Endothelial cell of umbilical vein (primary cell): ENCODE measurements around the gene NUMA1. TPM values are rescaled to one million over a fixed set of nuclear protein-coding genes. Genes with fewer than 3 reads are reported as not detected.

Source experiments
- BruUV-seq: library from RNA; stranded (reverse); fragments of 400-500 nt; replicated peaks from 2 replicates; lab custom pipeline; 2021; lab: Mats Ljungman, UMichigan
- CTCF ChIA-PET: fragments of 300-600, 350-600 bp; sonication (Branson Sonifier 250); formaldehyde crosslinking; loops from one replicate; lab custom pipeline; 2021; ENCODE audit warnings: antibody characterized with exemption, inconsistent platforms; lab: Charles Lee
- POLR2A ChIA-PET: fragments of 300-600, 350-600 bp; sonication (Branson Sonifier 250); formaldehyde crosslinking; loops from one replicate; lab custom pipeline; 2021; ENCODE audit warnings: antibody characterized with exemption, inconsistent platforms; lab: Charles Lee
- DNase-seq: peaks from one replicate; pipeline ENCODE4 v3.0.0-alpha.2; 2011; ENCODE audit warnings: low read depth, low spot score
- FAIRE-seq: peaks from 2 replicates; lab custom pipeline; 2011; peaks lifted over from hg19 to GRCh38; lab: Jason Lieb, UNC
- H2AFZ ChIP-seq: 2 replicates; pipeline ENCODE4 v1.6.0; 2012; ENCODE audit warnings: low read depth, low read length, control low read depth, inconsistent platforms
- H3K27ac ChIP-seq: 2 replicates; pipeline ENCODE4 v1.5.1; 2011; ENCODE audit warnings: low read depth, mild to moderate bottlenecking, control low read depth, low read length, moderate library complexity; ENCODE audit not compliant: insufficient read depth
- H3K27me3 ChIP-seq, 2 experiments: 2 replicates each; pipeline versions ENCODE4 v1.6.0 to v1.6.1; 2011; ENCODE audit warnings: low read length in 2 of 2, mixed read lengths in 1 of 2; ENCODE audit not compliant: control insufficient read depth in 2 of 2, insufficient read depth in 2 of 2
- H3K36me3 ChIP-seq, 2 experiments: 2 replicates in 1 of 2; 3 replicates in 1 of 2; pipeline ENCODE4 v1.5.1; 2011; ENCODE audit warnings: low read length in 2 of 2, mild to moderate bottlenecking in 1 of 2, moderate library complexity in 1 of 2; ENCODE audit not compliant: control insufficient read depth in 2 of 2, insufficient read depth in 2 of 2; ENCODE audit errors: extremely low read depth in 1 of 2
- H3K4me1 ChIP-seq: 3 replicates; pipeline ENCODE4 v1.5.1; 2011; ENCODE audit warnings: mild to moderate bottlenecking, low read length; ENCODE audit not compliant: control insufficient read depth, insufficient read depth; ENCODE audit errors: extremely low read depth
- H3K4me2 ChIP-seq: 2 replicates; pipeline ENCODE4 v1.6.1; 2011; ENCODE audit warnings: low read length, control low read depth, mixed read lengths; ENCODE audit not compliant: insufficient read depth
- H3K4me3 ChIP-seq, 3 experiments: fragments of 200-600 bp in 1 of 3; sonication (generic), shearing (Covaris generic) in 1 of 3; replicated peaks in 1 of 3; 2 replicates each; pipeline ENCODE4 v1.5.1; 2011 to 2016; ENCODE audit warnings: control low read depth in 3 of 3, low read length in 3 of 3, mild to moderate bottlenecking in 2 of 3, inconsistent platforms in 1 of 3, low read depth in 1 of 3, moderate library complexity in 1 of 3; ENCODE audit not compliant: insufficient read depth in 1 of 3
- H3K79me2 ChIP-seq: 2 replicates; pipeline ENCODE4 v1.6.0; 2012; ENCODE audit warnings: low read length, inconsistent platforms; ENCODE audit not compliant: control insufficient read depth, insufficient read depth
- H3K9ac ChIP-seq: replicated peaks from 2 replicates; pipeline ENCODE3; 2011; ENCODE audit warnings: low read length, control low read depth; ENCODE audit not compliant: insufficient read depth; ENCODE audit errors: extremely low read depth
- H3K9me1 ChIP-seq: replicated peaks from 3 replicates; pipeline ENCODE4 v1.6.0; 2011; ENCODE audit warnings: mild to moderate bottlenecking, low read length; ENCODE audit not compliant: control insufficient read depth, insufficient read depth; ENCODE audit errors: extremely low read depth
- H3K9me3 ChIP-seq: replicated peaks from 2 replicates; pipeline ENCODE4 v1.5.1; 2012; ENCODE audit warnings: low read length, inconsistent platforms; ENCODE audit not compliant: control insufficient read depth, insufficient read depth
- H4K20me1 ChIP-seq: replicated peaks from 2 replicates; pipeline ENCODE3; 2011; ENCODE audit warnings: mild to moderate bottlenecking, low read length; ENCODE audit not compliant: control insufficient read depth, insufficient read depth; ENCODE audit errors: extremely low read depth
- CTCF ChIP-seq, 2 donors: IDR thresholded peaks; 1 replicate in 1 of 2; 2 replicates in 1 of 2; pipeline ENCODE4 v1.5.1; 2011; ENCODE audit warnings: low read length in 2 of 2, mild to moderate bottlenecking in 2 of 2, moderate library complexity in 2 of 2, control low read depth in 1 of 2, inconsistent platforms in 1 of 2, low read depth in 1 of 2; ENCODE audit not compliant: insufficient read depth in 1 of 2; ENCODE audit errors: extremely low read depth in 1 of 2
- EZH2 ChIP-seq: IDR thresholded peaks from 2 replicates; pipeline ENCODE4 v1.6.1; 2012; ENCODE audit warnings: borderline replicate concordance, low read depth, mild to moderate bottlenecking, moderate library complexity, low read length, inconsistent platforms; ENCODE audit not compliant: severe bottlenecking
- FOS ChIP-seq: IDR thresholded peaks from 2 replicates; pipeline ENCODE4 v1.6.1; 2011; ENCODE audit warnings: mild to moderate bottlenecking, low read length, moderate library complexity, borderline replicate concordance; ENCODE audit not compliant: insufficient read depth
- GATA2 ChIP-seq: IDR thresholded peaks from 2 replicates; pipeline ENCODE4 v1.7.0; 2011; ENCODE audit warnings: low read depth, mild to moderate bottlenecking, moderate library complexity, mixed read lengths, low read length; ENCODE audit not compliant: insufficient read length, insufficient read depth
- JUN ChIP-seq: IDR thresholded peaks from 2 replicates; pipeline ENCODE4 v1.6.1; 2011; ENCODE audit warnings: borderline replicate concordance, low read depth; ENCODE audit not compliant: insufficient read length, insufficient read depth
- MAX ChIP-seq: IDR thresholded peaks from 2 replicates; pipeline ENCODE4 v1.6.1; 2011; ENCODE audit not compliant: insufficient read depth, insufficient read length
- MYC ChIP-seq: IDR thresholded peaks from one replicate; pipeline ENCODE4 v1.6.1; 2011; ENCODE audit warnings: mild to moderate bottlenecking, low read depth, low read length
- POLR2A ChIP-seq: IDR thresholded peaks from 2 replicates; pipeline ENCODE4 v1.6.1; 2012; ENCODE audit warnings: low read depth, mild to moderate bottlenecking, control low read depth, low read length
- POLR2AphosphoS5 ChIP-seq: IDR thresholded peaks from 2 replicates; pipeline ENCODE4 v1.6.1; 2012; ENCODE audit warnings: low read depth, mild to moderate bottlenecking, control low read depth, low read length, moderate library complexity; ENCODE audit not compliant: insufficient read depth
- dilution Hi-C: fragments of 300-500 bp; cut with MboI; formaldehyde crosslinking; loops from one replicate; pipeline ENCODE4 v1.15.0; 2019; ENCODE audit warnings: low sequenced_read_pairs; ENCODE audit not compliant: extremely low pct_ligation_motif_present
- intact Hi-C: fragments of 100-400 bp; cut with micrococcal nuclease; formaldehyde crosslinking; loops from one replicate; pipeline ENCODE4 v1.10.0; 2022
- polyA plus RNA-seq, 4 experiments: library from polyadenylated mRNA; depleted of rRNA in 3 of 4; stranded (reverse) in 3 of 4; unstranded in 1 of 4; fragments of >200 nt; gene quantifications; 2 replicates each; pipeline versions ENCODE4 v1.2.1 to v1.2.3, GENCODE V29; 2011 to 2012; ENCODE audit warnings: missing spikeins in 1 of 4
- total RNA-seq: library from RNA; stranded (reverse); gene quantifications from 2 replicates; pipeline ENCODE4 v1.2.3, GENCODE V29; 2021

Gene NUMA1
- total and polyA plus RNA-seq, 2 donors (not counting 3 experiments of a cell fraction or from before 2014, with no cell fraction given), result 120 to 164 TPM

GRCh38 chr11:72007587-72007986 lies 72.8 kb downstream of the NUMA1 start:
- H3K4me3 ChIP-seq, result no peak overlapping the region
- H2AFZ ChIP-seq, result no peak overlapping the region
- no peaks in the 10 kb centered on the region for H3K27me3 ChIP-seq
- H4K20me1 ChIP-seq, result no peaks in the 10 kb centered on the region
- no peak overlapping the region for H3K27ac ChIP-seq
- dilution Hi-C loops, result no loop called here
- BruUV-seq, result no TSS peak
- peaks cover 28 to 82% of the 10 kb centered on the region in 2 experiments for H3K36me3 ChIP-seq
- H3K79me2 ChIP-seq, result no peaks in the 10 kb centered on the region
- intact Hi-C loops, result no loop called here
- no peak for FAIRE-seq
- no peak for DNase-seq
- H3K9me3 ChIP-seq, result no peaks in the 10 kb centered on the region
- no peak overlapping the region for H3K9ac ChIP-seq
- peaks cover 7% of the 10 kb centered on the region for H3K4me1 ChIP-seq
- H3K4me2 ChIP-seq, result no peak overlapping the region
- no peaks in the 10 kb centered on the region for H3K9me1 ChIP-seq
- ChIA-PET POLR2A (no interaction called here), CTCF (interaction anchor here (1.6 to 3.5 kb wide), 3 partner anchors 18 to 424 kb away, joined by 3 to 13 read pairs (median 6); no protein-coding TSS in a partner anchor)
- TF ChIP-seq JUN, result no peak
- TF ChIP-seq POLR2A, result no peak
- no peak for TF ChIP-seq GATA2
- TF ChIP-seq MAX, result no peak

- Histone ChIP-seq H4K20me1 (no peaks in the 10 kb centered on the region), H3K27me3 (no peaks in the 10 kb centered on the region), H3K36me3 (peaks cover 26 to 78% of the 10 kb centered on the region in 2 experiments), H3K4me2 (no peak overlapping the region), H3K9me3 (no peaks in the 10 kb centered on the region), H3K4me3 (no peak overlapping the region), H3K9ac (no peak overlapping the region), H3K27ac (no peak overlapping the region), H3K79me2 (no peaks in the 10 kb centered on the region), H3K4me1 (peaks cover 7% of the 10 kb centered on the region), H3K9me1 (no peaks in the 10 kb centered on the region), H2AFZ (no peak overlapping the region)
- FAIRE-seq (no peak), DNase-seq (no peak)
- dilution Hi-C loops, result no loop called here
- no TSS peak for BruUV-seq
- ChIA-PET CTCF (interaction anchor here (1.6 to 3.5 kb wide), 2 partner anchors 18 to 424 kb away, joined by 3 to 13 read pairs; no protein-coding TSS in a partner anchor), POLR2A (no interaction called here)
- intact Hi-C loops, result no loop called here
- TF ChIP-seq CTCF (IDR thresholded peaks at IDR 0.05; ENCODE audit: extremely low read depth in 1 of 2, insufficient read depth in 1 of 2, low read depth in 1 of 2, low read length in 2 of 2) (no peak), FOS (no peak), MYC (no peak), JUN (no peak), MAX (no peak), EZH2 (no peak), GATA2 (no peak), POLR2A (no peak), POLR2AphosphoS5 (no peak)
Observed at GRCh38 chr11:72007089-72007476, 73.3 kb downstream of the NUMA1 start.
